ENCODE results near the gene PP2D1. TPM values are rescaled to one million over a fixed set of nuclear protein-coding genes. Genes with fewer than 3 reads are reported as not detected.
A peak's percentile ranks its signal among the peaks of the same experiment; 100 is the strongest.
"Not testable (repeated sequence)": the region's sequence is repeated elsewhere in the genome, so short reads cannot be mapped to it uniquely, and the experiment has no call there.

PP2D1 gene
- total RNA-seq, 1 experiment from 2014 or later: not detected

GRCh38 chr3:20043396-20043795 lies 31.3 kb upstream of the PP2D1 start:
- in situ Hi-C loops (cut with HindIII; ENCODE audit: low pct_unique_long_range_greater_than_20kb, low sequenced_read_pairs): no loop called here
- peak; percentile 57 for DNase-seq (ENCODE audit: low read depth, low spot score)

- in situ Hi-C loops (cut with HindIII; ENCODE audit: low pct_unique_long_range_greater_than_20kb, low sequenced_read_pairs): no loop called here
Observed at GRCh38 chr3:20042331-20042730, 30.3 kb upstream of the PP2D1 start.

GRCh38 chr3:20041197-20041780 lies 29.2 kb upstream of the PP2D1 start:
- in situ Hi-C loops (cut with HindIII; ENCODE audit: low pct_unique_long_range_greater_than_20kb, low sequenced_read_pairs): no loop called here
- DNase-seq (ENCODE audit: low read depth, low spot score): peak; percentile 52

More at GRCh38 chr3:20042331-20042730, 30.3 kb upstream of the PP2D1 start:
- no peak for DNase-seq (ENCODE audit: low read depth, low spot score)

GRCh38 chr3:20040548-20041196 lies 28.6 kb upstream of the PP2D1 start:
- peak; percentile 69 for DNase-seq (ENCODE audit: low read depth, low spot score)
- in situ Hi-C loops (cut with HindIII; ENCODE audit: low pct_unique_long_range_greater_than_20kb, low sequenced_read_pairs): no loop called here

GRCh38 chr3:20039765-20040547 lies 27.9 kb upstream of the PP2D1 start, which contains the start of gene KAT2B:
KAT2B (plus strand) TSS chr3:20040446; CDS start chr3:20040478, 32 bp downstream.
- DNase-seq (ENCODE audit: low read depth, low spot score): peak; percentile 76
- in situ Hi-C loops (cut with HindIII; ENCODE audit: low pct_unique_long_range_greater_than_20kb, low sequenced_read_pairs): no loop called here

- DNase-seq (ENCODE audit: low read depth, low spot score): no peak
- in situ Hi-C loops (cut with HindIII; ENCODE audit: low pct_unique_long_range_greater_than_20kb, low sequenced_read_pairs): no loop called here
Observed at GRCh38 chr3:20039466-20039764, 27.4 kb upstream of the PP2D1 start.

- no peak for DNase-seq (ENCODE audit: low read depth, low spot score)
- in situ Hi-C loops (cut with HindIII; ENCODE audit: low pct_unique_long_range_greater_than_20kb, low sequenced_read_pairs): no loop called here
Observed at GRCh38 chr3:20038699-20039465, 26.8 kb upstream of the PP2D1 start.

GRCh38 chr3:20037255-20037996 lies 25.4 kb upstream of the PP2D1 start:
- DNase-seq (ENCODE audit: low read depth, low spot score): no peak
- in situ Hi-C loops (cut with HindIII; ENCODE audit: low pct_unique_long_range_greater_than_20kb, low sequenced_read_pairs): no loop called here

- in situ Hi-C loops (cut with HindIII; ENCODE audit: low pct_unique_long_range_greater_than_20kb, low sequenced_read_pairs): no loop called here
- no peak for DNase-seq (ENCODE audit: low read depth, low spot score)
Observed at GRCh38 chr3:20035019-20035418, 23.0 kb upstream of the PP2D1 start.

GRCh38 chr3:20031939-20032338 lies 19.9 kb upstream of the PP2D1 start:
- in situ Hi-C loops (cut with HindIII; ENCODE audit: low pct_unique_long_range_greater_than_20kb, low sequenced_read_pairs); DNase-seq (ENCODE audit: low read depth, low spot score): not testable (repeated sequence)

GRCh38 chr3:20028905-20029331 lies 16.9 kb upstream of the PP2D1 start:
- in situ Hi-C loops (cut with HindIII; ENCODE audit: low pct_unique_long_range_greater_than_20kb, low sequenced_read_pairs): no loop called here
- no peak for DNase-seq (ENCODE audit: low read depth, low spot score)

- in situ Hi-C loops (cut with HindIII; ENCODE audit: low pct_unique_long_range_greater_than_20kb, low sequenced_read_pairs): no loop called here
Observed at GRCh38 chr3:20027136-20027535, 15.1 kb upstream of the PP2D1 start.

GRCh38 chr3:20023623-20024405 lies 11.8 kb upstream of the PP2D1 start:
- DNase-seq (ENCODE audit: low read depth, low spot score): peak; percentile 86
- in situ Hi-C loops (cut with HindIII; ENCODE audit: low pct_unique_long_range_greater_than_20kb, low sequenced_read_pairs): no loop called here

More at GRCh38 chr3:20027136-20027535, 15.1 kb upstream of the PP2D1 start:
- DNase-seq (ENCODE audit: low read depth, low spot score): no peak

GRCh38 chr3:20022954-20023622 lies 11.0 kb upstream of the PP2D1 start:
- DNase-seq (ENCODE audit: low read depth, low spot score): no peak
- in situ Hi-C loops (cut with HindIII; ENCODE audit: low pct_unique_long_range_greater_than_20kb, low sequenced_read_pairs): no loop called here

GRCh38 chr3:20016076-20016475 lies 4.0 kb upstream of the PP2D1 start:
- in situ Hi-C loops (cut with HindIII; ENCODE audit: low pct_unique_long_range_greater_than_20kb, low sequenced_read_pairs); DNase-seq (ENCODE audit: low read depth, low spot score): not testable (repeated sequence)

- in situ Hi-C loops (cut with HindIII; ENCODE audit: low pct_unique_long_range_greater_than_20kb, low sequenced_read_pairs): no loop called here
Observed at GRCh38 chr3:20015525-20015924, 3.5 kb upstream of the PP2D1 start.

More at GRCh38 chr3:20015525-20015924, 3.5 kb upstream of the PP2D1 start:
- DNase-seq (ENCODE audit: low read depth, low spot score): no peak

Measured in SK-MEL-5 (cell line).